AG04449 (cell line): ENCODE results near the gene FIGLA.

Experiments used
- CTCF ChIA-PET: fragments of 350-600 bp; formaldehyde crosslinking; extraction: SDS; loops from one replicate; lab custom pipeline; 2021; ENCODE audit warnings: antibody characterized with exemption; lab: Yijun Ruan, JAX
- POLR2A ChIA-PET: fragments of 400-600, 350-600 bp; formaldehyde crosslinking; extraction: SDS; loops from one replicate; lab custom pipeline; 2020; ENCODE audit warnings: antibody characterized with exemption, inconsistent platforms; lab: Yijun Ruan, JAX
- DNase-seq: peaks from one replicate; pipeline ENCODE4 v3.0.0-alpha.2; 2010; ENCODE audit warnings: low read depth, low spot score
- H3K4me3 ChIP-seq: 2 replicates; pipeline ENCODE4 v1.5.1; 2011; ENCODE audit warnings: low read depth, mild to moderate bottlenecking, control low read depth, low read length
- CTCF ChIP-seq: IDR thresholded peaks from one replicate; pipeline ENCODE4 v1.5.1; 2011; ENCODE audit warnings: mild to moderate bottlenecking, moderate library complexity, low read length, control low read depth, inconsistent platforms; ENCODE audit not compliant: insufficient read depth; ENCODE audit errors: missing control alignments

FIGLA gene

GRCh38 chr2:70732766-70733645, 57.4 kb downstream of the FIGLA start:
- H3K4me3 ChIP-seq, result no peak overlapping the region
- POLR2A ChIA-PET, result no interaction called here
- TF ChIP-seq CTCF, result no peak

GRCh38 chr2:70730730-70731129, 59.7 kb downstream of the FIGLA start:
- no peak overlapping the region for H3K4me3 ChIP-seq
- CTCF ChIA-PET, result no interaction called here
- DNase-seq, result no peak
- TF ChIP-seq CTCF, result no peak
- POLR2A ChIA-PET, result no interaction called here

More at GRCh38 chr2:70732766-70733645, 57.4 kb downstream of the FIGLA start:
- DNase-seq, result no peak
- CTCF ChIA-PET, result no interaction called here

- no peak for TF ChIP-seq CTCF
- no peak overlapping the region for H3K4me3 ChIP-seq
- POLR2A ChIA-PET, result no interaction called here
- DNase-seq, result no peak
- CTCF ChIA-PET, result no interaction called here
Measured at GRCh38 chr2:70729647-70730046, 60.8 kb downstream of the FIGLA start.

- no peak overlapping the region for H3K4me3 ChIP-seq
- no peak for DNase-seq
- TF ChIP-seq CTCF, result no peak
- POLR2A ChIA-PET, result no interaction called here
- CTCF ChIA-PET, result no interaction called here
Measured at GRCh38 chr2:70728128-70728527, 62.3 kb downstream of the FIGLA start.
